Islet precursor cell (in vitro differentiated cells): ENCODE data around the gene FHAD1.

ENCODE experiments used
- DNase-seq: peaks from one replicate; pipeline ENCODE4 v3.0.0-alpha.2; 2018

FHAD1 gene

GRCh38 chr1:15405106-15405850 is 158.3 kb downstream of the FHAD1 start:
- peak; percentile 76 for DNase-seq

GRCh38 chr1:15406614-15407559 is 159.9 kb downstream of the FHAD1 start:
- DNase-seq, result no peak

- no peak for DNase-seq
Observed at GRCh38 chr1:15407580-15407979, 160.6 kb downstream of the FHAD1 start.

- DNase-seq, result no peak
Observed at GRCh38 chr1:15408890-15409387, 161.9 kb downstream of the FHAD1 start.

- DNase-seq, result peak; percentile 88
Observed at GRCh38 chr1:15409388-15410222, 162.6 kb downstream of the FHAD1 start, which contains the start of gene EFHD2. Gene EFHD2, plus strand, starts transcription at chr1:15409888. Its CDS starts 84 bp downstream, at chr1:15409972.

- DNase-seq, result no peak
Observed at GRCh38 chr1:15410223-15410883, 163.3 kb downstream of the FHAD1 start.

- no peak for DNase-seq
Observed at GRCh38 chr1:15410884-15411245, 163.8 kb downstream of the FHAD1 start.

- DNase-seq, result no peak
Observed at GRCh38 chr1:15411593-15412137, 164.6 kb downstream of the FHAD1 start.

GRCh38 chr1:15412175-15412800 is 165.3 kb downstream of the FHAD1 start:
- no peak for DNase-seq

- no peak for DNase-seq
Observed at GRCh38 chr1:15412843-15413242, 165.8 kb downstream of the FHAD1 start.

- DNase-seq, result no peak
Observed at GRCh38 chr1:15413563-15414444, 166.8 kb downstream of the FHAD1 start.

- DNase-seq, result no peak
Observed at GRCh38 chr1:15414445-15414983, 167.5 kb downstream of the FHAD1 start.

GRCh38 chr1:15417059-15417934 is 170.3 kb downstream of the FHAD1 start:
- DNase-seq, result no peak

- DNase-seq, result no peak
Observed at GRCh38 chr1:15418806-15419515, 171.9 kb downstream of the FHAD1 start.

- DNase-seq, result peak; percentile 43
Observed at GRCh38 chr1:15420853-15421465, 173.9 kb downstream of the FHAD1 start.

GRCh38 chr1:15422871-15423270 is 175.8 kb downstream of the FHAD1 start:
- DNase-seq, result no peak

GRCh38 chr1:15423355-15424077 is 176.5 kb downstream of the FHAD1 start:
- DNase-seq, result peak; percentile 89
